SU-DHL-6 (cell line): ENCODE measurements around the gene LAMA2.

Experiments used
- H2AFZ ChIP-seq: fragments of 200-600 bp; sonication (generic); 2 replicates; pipeline ENCODE4 v1.6.1; 2014; ENCODE audit warnings: low read depth, mild to moderate bottlenecking, moderate library complexity, mixed read lengths, antibody characterized with exemption, low read length; ENCODE audit not compliant: severe bottlenecking
- H3F3A ChIP-seq: fragments of 200-600 bp; shearing (Covaris generic); 2 replicates; pipeline ENCODE4 v1.6.0; 2016; ENCODE audit warnings: antibody characterized with exemption, mild to moderate bottlenecking; ENCODE audit not compliant: insufficient read depth
- H3K27ac ChIP-seq: fragments of 200-600 bp; sonication (generic); 2 replicates; pipeline ENCODE4 v1.5.1; 2016; ENCODE audit warnings: low read depth, mild to moderate bottlenecking, low read length, moderate library complexity, mixed read lengths
- H3K27me3 ChIP-seq: fragments of 200-600 bp; sonication (generic), shearing (Covaris generic); 2 replicates; pipeline ENCODE4 v1.6.0; 2014; ENCODE audit warnings: mild to moderate bottlenecking, low read length
- H3K36me3 ChIP-seq: fragments of 200-600 bp; sonication (generic); 2 replicates; pipeline ENCODE4 v1.6.1; 2014; ENCODE audit warnings: mild to moderate bottlenecking, low read length, mixed read lengths
- H3K4me2 ChIP-seq: fragments of 300-600, 200-600 bp; shearing (Covaris generic), sonication (generic); 2 replicates; pipeline ENCODE4 v1.6.0; 2014; ENCODE audit warnings: low read length, low read depth, mild to moderate bottlenecking; ENCODE audit not compliant: poor library complexity, severe bottlenecking
- H3K4me3 ChIP-seq: fragments of 200-600 bp; sonication (generic); 2 replicates; pipeline ENCODE4 v1.5.1; 2014; ENCODE audit warnings: antibody characterized with exemption, low read length, mild to moderate bottlenecking, mixed read lengths; ENCODE audit not compliant: insufficient read depth, poor library complexity, severe bottlenecking
- H3K79me2 ChIP-seq: fragments of 200-600 bp; sonication (generic); 2 replicates; pipeline ENCODE4 v1.6.1; 2014; ENCODE audit warnings: mild to moderate bottlenecking, low read length, moderate library complexity; ENCODE audit not compliant: insufficient read depth
- H3K9ac ChIP-seq: fragments of 200-600 bp; sonication (generic); 2 replicates; pipeline ENCODE4 v1.7.0; 2014; ENCODE audit warnings: mild to moderate bottlenecking, low read length
- H3K9me2 ChIP-seq: fragments of 200-600 bp; sonication (generic); replicated peaks from 2 replicates; pipeline ENCODE4 v1.6.1; 2014; ENCODE audit warnings: low read length; ENCODE audit not compliant: insufficient read depth
- H3K9me3 ChIP-seq: fragments of 200-600 bp; sonication (generic); 2 replicates; pipeline ENCODE4 v1.6.1; 2014; ENCODE audit warnings: low read length, mixed read lengths; ENCODE audit not compliant: insufficient read depth
- H4K20me1 ChIP-seq: fragments of 200-600 bp; sonication (generic); 2 replicates; pipeline ENCODE4 v1.6.1; 2014; ENCODE audit warnings: low read depth, mild to moderate bottlenecking, antibody characterized with exemption, low read length, moderate library complexity, mixed read lengths
- EZH2phosphoT487 ChIP-seq: fragments of 200-600 bp; sonication (generic), shearing (Covaris generic); conservative IDR thresholded peaks from 2 replicates; pipeline ENCODE4 v1.6.1; 2018; ENCODE audit warnings: mild to moderate bottlenecking, antibody characterized with exemption, low read length, moderate library complexity, mixed read lengths
- TF ChIP-seq, protein P1 (sequence below): fragments of 200-600 bp; sonication (generic); IDR thresholded peaks from one replicate; pipeline ENCODE4 v1.5.1; 2017; ENCODE audit warnings: antibody characterized with exemption, mild to moderate bottlenecking, low read length, moderate library complexity; ENCODE audit not compliant: insufficient read depth, poor library complexity, severe bottlenecking

LAMA2 gene

GRCh38 chr6:129263176-129263575, 380.2 kb downstream of the LAMA2 start:
- Histone ChIP-seq H4K20me1 (no peaks in the 10 kb centered on the region), H3K9me3 (no peaks in the 10 kb centered on the region), H3K9me2 (no peaks in the 10 kb centered on the region), H3K79me2 (no peaks in the 10 kb centered on the region), H3K27ac (no peak overlapping the region), H3K9ac (no peak overlapping the region), H2AFZ (no peak overlapping the region), H3K4me2 (no peak overlapping the region), H3K36me3 (no peaks in the 10 kb centered on the region), H3K4me3 (no peak overlapping the region), H3K27me3 (no peaks in the 10 kb centered on the region), H3F3A (no peaks in the 10 kb centered on the region)
- TF ChIP-seq EZH2phosphoT487: no peak
- TF ChIP-seq, protein P1, sequence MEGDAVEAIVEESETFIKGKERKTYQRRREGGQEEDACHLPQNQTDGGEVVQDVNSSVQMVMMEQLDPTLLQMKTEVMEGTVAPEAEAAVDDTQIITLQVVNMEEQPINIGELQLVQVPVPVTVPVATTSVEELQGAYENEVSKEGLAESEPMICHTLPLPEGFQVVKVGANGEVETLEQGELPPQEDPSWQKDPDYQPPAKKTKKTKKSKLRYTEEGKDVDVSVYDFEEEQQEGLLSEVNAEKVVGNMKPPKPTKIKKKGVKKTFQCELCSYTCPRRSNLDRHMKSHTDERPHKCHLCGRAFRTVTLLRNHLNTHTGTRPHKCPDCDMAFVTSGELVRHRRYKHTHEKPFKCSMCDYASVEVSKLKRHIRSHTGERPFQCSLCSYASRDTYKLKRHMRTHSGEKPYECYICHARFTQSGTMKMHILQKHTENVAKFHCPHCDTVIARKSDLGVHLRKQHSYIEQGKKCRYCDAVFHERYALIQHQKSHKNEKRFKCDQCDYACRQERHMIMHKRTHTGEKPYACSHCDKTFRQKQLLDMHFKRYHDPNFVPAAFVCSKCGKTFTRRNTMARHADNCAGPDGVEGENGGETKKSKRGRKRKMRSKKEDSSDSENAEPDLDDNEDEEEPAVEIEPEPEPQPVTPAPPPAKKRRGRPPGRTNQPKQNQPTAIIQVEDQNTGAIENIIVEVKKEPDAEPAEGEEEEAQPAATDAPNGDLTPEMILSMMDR: no peak

DNA sequence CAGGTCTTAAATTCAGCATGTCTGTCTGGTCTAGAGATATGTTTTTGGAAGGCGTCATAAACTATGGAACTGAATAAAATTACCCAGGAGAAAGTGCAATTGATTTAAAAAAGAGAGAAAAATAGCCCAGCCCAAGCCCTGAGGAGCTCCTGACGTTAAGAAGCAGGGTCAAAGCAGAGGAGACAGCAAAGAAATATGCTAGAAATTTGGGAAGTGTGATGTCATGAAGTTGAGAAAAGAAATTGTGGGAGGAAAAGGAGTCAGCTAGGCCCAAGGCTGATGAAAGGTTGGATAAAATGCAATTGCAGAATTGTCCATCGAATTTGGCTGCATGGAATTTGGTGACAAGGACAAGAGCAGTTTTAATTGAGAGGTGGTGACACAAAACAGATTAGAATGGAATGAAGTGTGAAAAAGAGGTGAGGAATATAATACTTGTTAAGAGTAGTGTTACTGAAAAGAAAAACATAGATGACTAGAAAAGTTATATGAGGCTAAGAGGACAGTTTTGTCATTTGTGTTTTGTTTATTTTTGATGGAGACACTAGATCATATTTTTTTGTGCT, 381.6 kb downstream of the LAMA2 start:
- H2AFZ ChIP-seq: no peak overlapping the region

DNA sequence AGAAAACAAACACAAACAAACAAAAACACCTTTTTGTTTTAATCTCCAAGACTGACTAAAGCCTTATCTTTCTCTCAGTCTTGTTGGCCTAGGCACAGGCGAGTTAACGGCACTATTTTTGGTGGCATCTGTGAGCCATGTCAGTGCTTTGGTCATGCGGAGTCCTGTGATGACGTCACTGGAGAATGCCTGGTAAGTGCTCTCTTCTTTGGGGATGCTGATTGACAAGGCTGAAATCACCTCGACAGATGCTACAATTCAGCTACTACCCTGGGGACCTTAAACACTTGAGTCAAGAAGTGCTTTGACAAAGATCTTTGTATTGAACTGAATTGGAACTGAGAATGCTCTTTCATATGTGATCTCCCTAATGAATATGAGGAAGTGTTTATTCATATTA, 384.1 kb downstream of the LAMA2 start:
- Histone ChIP-seq H2AFZ (no peak overlapping the region), H3K27me3 (no peaks in the 10 kb centered on the region), H3K36me3 (no peaks in the 10 kb centered on the region), H3K4me2 (no peak overlapping the region), H3K4me3 (no peak overlapping the region), H3K9me3 (no peaks in the 10 kb centered on the region), H3K9me2 (no peaks in the 10 kb centered on the region), H3K79me2 (no peaks in the 10 kb centered on the region), H3K9ac (no peak overlapping the region), H3F3A (no peaks in the 10 kb centered on the region), H4K20me1 (no peaks in the 10 kb centered on the region), H3K27ac (no peak overlapping the region)
- no peak for TF ChIP-seq EZH2phosphoT487
- TF ChIP-seq, protein P1: no peak

More for the DNA sequence above, 381.6 kb downstream of the LAMA2 start:
- no peak overlapping the region for H3K4me2 ChIP-seq
- no peaks in the 10 kb centered on the region for H3K9me3 ChIP-seq
- no peak overlapping the region for H3K9ac ChIP-seq
- H3K9me2 ChIP-seq: no peaks in the 10 kb centered on the region
- TF ChIP-seq, protein P1: no peak
- TF ChIP-seq EZH2phosphoT487: no peak
- H3K79me2 ChIP-seq: no peaks in the 10 kb centered on the region
- H3K27me3 ChIP-seq: no peaks in the 10 kb centered on the region
- H3F3A ChIP-seq: no peaks in the 10 kb centered on the region
- no peaks in the 10 kb centered on the region for H3K36me3 ChIP-seq
- no peak overlapping the region for H3K27ac ChIP-seq
- H4K20me1 ChIP-seq: no peaks in the 10 kb centered on the region
- no peak overlapping the region for H3K4me3 ChIP-seq
